Spinal cord (tissue), 10 donors: Measurements from ENCODE around the gene CRYBA4. TPM values are rescaled to one million over a fixed set of nuclear protein-coding genes. Genes with fewer than 3 reads are reported as not detected.

Experiments
- DNase-seq, 6 donors: peaks; one replicate each; pipeline versions ENCODE4 v3.0.0 to v3.0.0-alpha.2; 2013 to 2015; ENCODE audit warnings: low spot score in 6 of 6, low read depth in 4 of 6
- H3K27ac ChIP-seq: one replicate; pipeline ENCODE4 v1.5.1; 2013; ENCODE audit warnings: low read depth, low read length, control low read depth
- H3K27me3 ChIP-seq: one replicate; pipeline ENCODE4 v1.6.1; 2013; ENCODE audit warnings: low read length; ENCODE audit not compliant: control insufficient read depth, insufficient read depth
- H3K36me3 ChIP-seq: one replicate; pipeline ENCODE4 v1.6.1; 2013; ENCODE audit warnings: low read length; ENCODE audit not compliant: control insufficient read depth, insufficient read depth
- H3K4me1 ChIP-seq: one replicate; pipeline ENCODE4 v1.6.1; 2013; ENCODE audit warnings: low read length; ENCODE audit not compliant: control insufficient read depth, insufficient read depth
- H3K4me3 ChIP-seq: one replicate; pipeline ENCODE4 v1.5.1; 2013; ENCODE audit warnings: low read depth, low read length, control low read depth
- H3K9me3 ChIP-seq: one replicate; pipeline ENCODE4 v1.6.1; 2013; ENCODE audit warnings: low read length; ENCODE audit not compliant: control insufficient read depth, insufficient read depth
- WGBS: methylation state at CpG from one replicate; pipeline ENCODE4 v1.1.5; 2013; ENCODE audit warnings: missing lambda C conversion rate; ENCODE audit not compliant: insufficient coverage; 5-methylcytosine and 5-hydroxymethylcytosine counted together
- polyA plus RNA-seq, 2 donors: library from polyadenylated mRNA; unstranded; fragments of 120-200 nt; gene quantifications; one replicate each; pipeline ENCODE4 v1.2.1, GENCODE V29; 2013; ENCODE audit not compliant: insufficient read length in 2 of 2
- total RNA-seq, 2 donors: library from RNA; depleted of rRNA in 1 of 2; stranded (reverse); fragments of 120-200 nt in 1 of 2; fragments of >200 nt in 1 of 2; gene quantifications; one replicate each; pipeline versions ENCODE4 v1.2.3 to v1.2.4, GENCODE V29; 2013 to 2014
- donor health status: healthy.

The CRYBA4 gene
- total and polyA plus RNA-seq, 4 donors: not detected

DNA sequence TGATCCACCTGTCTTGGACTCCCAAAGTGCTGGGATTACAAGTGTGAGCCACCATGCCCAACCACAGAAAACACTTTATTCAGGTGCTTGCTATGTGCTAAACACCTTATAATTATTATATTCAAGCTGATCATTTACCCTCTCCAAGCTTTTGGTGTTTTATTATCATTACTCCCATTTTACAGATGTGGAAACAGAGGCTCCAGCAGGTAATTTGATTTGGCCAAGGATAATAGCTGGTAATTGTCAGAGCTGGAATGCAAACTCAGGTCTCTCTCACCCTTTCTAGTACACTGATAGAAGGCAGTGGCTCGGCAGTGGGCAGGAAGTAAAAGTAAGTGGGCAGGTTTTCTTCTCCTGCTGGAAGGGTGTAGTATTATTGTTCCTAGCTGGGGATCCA is 28.0 kb upstream of the CRYBA4 start:
- Histone ChIP-seq H3K27ac (no peak overlapping the region), H3K4me3 (no peak overlapping the region), H3K36me3 (no peaks in the 10 kb centered on the region), H3K9me3 (no peaks in the 10 kb centered on the region), H3K27me3 (no peaks in the 10 kb centered on the region), H3K4me1 (peaks cover 12% of the 10 kb centered on the region)
- WGBS: no CpG with 5 or more reads among the region's 1 CpG
- no peak for DNase-seq

DNA sequence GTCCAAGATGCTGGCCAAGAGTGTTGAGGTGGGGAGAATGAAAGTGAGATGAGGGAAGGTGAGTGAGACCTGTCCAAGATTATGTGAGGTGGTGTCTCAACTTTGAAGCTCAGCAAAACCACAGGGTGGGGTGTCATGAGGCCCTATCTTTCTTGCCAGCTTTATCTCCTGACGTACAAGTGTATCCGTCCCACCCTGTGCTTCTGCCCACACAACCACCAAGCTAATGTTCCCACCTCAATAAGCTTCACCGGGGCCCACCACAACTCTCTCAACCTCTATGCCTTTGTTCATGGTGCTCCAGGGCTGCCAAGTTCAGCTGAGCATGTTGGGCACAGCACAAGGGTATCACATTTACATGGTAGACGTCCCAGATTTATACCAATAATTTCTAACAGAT is 24.7 kb upstream of the CRYBA4 start:
- no peaks in the 10 kb centered on the region for H3K9me3 ChIP-seq
- H3K4me1 ChIP-seq: peaks cover 4% of the 10 kb centered on the region
- no peaks in the 10 kb centered on the region for H3K27me3 ChIP-seq
- DNase-seq: no peak
- H3K4me3 ChIP-seq: no peak overlapping the region
- H3K27ac ChIP-seq: no peak overlapping the region
- H3K36me3 ChIP-seq: no peaks in the 10 kb centered on the region
- WGBS: 80% methylated on average over 3 of the region's 4 CpGs

DNA sequence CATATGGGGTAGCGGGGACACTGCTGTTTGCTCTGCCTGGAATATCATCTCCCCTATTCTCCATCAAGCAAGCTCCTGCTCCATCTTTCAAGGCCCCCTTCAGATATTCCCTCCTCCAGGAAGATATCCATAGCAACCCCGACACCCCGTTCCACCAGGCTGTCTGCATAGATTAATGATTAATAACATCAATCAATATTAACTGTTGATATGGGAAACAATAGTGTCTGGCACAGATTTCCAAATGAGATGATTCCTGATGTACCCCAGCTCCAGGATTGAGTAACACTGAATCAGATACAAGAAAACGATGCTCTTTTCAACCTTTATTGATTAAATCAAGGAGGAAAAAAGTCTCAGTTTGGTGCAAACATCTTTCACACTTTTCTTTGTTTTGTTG is 24.3 kb upstream of the CRYBA4 start:
- DNase-seq: no peak

DNA sequence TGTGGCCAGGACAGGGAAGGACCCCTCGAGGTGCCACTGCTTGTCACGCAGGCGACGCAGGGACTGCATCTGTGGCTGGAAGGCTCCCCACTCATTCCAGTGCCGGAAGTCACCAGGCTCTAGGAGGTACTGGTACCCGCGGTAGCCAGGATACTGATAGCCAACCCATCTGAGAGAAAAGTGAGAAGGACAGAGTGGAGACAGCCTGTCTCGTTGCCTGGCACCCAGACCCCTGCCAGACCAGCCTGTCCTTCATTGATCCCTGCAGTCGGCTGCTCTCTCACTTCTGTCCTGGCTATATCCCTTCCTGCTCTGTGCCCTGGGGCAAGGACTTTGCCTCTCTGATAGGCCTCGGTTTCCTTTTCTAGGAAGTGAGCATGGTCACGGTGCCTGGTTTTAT is 22.3 kb upstream of the CRYBA4 start:
- WGBS: 71% methylated on average over 11 of the region's 11 CpGs
- no peak for DNase-seq

More for the DNA sequence above, 24.3 kb upstream of the CRYBA4 start:
- Histone ChIP-seq H3K36me3 (no peaks in the 10 kb centered on the region), H3K4me3 (no peak overlapping the region), H3K27me3 (no peaks in the 10 kb centered on the region), H3K9me3 (no peaks in the 10 kb centered on the region), H3K4me1 (peaks cover 4% of the 10 kb centered on the region), H3K27ac (no peak overlapping the region)
- WGBS: no CpG with 5 or more reads among the region's 4 CpGs

DNA sequence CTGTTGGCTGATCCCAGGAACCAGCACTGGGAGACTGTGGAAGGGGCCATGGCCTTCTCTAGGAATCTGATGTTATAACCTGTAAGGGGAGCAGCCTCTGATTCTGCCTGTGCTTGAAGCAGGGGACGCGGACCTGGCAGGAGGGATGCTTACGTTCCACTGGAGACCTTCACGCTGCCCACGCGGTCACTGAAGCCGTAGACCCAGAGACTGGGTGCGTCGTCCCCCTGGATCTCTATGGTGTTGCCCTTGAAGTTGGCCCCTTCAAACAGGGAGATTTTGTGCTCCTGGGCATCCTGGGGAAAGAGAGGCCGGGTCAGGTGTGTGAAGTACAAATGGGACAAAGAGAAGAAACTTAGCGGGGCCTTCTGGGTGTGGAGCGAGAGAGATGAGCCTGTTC is 20.0 kb upstream of the CRYBA4 start:
- H3K27ac ChIP-seq: no peak overlapping the region
- DNase-seq: no peak
- no peaks in the 10 kb centered on the region for H3K36me3 ChIP-seq
- no peaks in the 10 kb centered on the region for H3K9me3 ChIP-seq
- H3K4me3 ChIP-seq: no peak overlapping the region
- no peaks in the 10 kb centered on the region for H3K27me3 ChIP-seq
- H3K4me1 ChIP-seq: peaks cover 4% of the 10 kb centered on the region
- WGBS: 89% methylated on average over 12 of the region's 12 CpGs

More for the DNA sequence above, 22.3 kb upstream of the CRYBA4 start:
- no peak overlapping the region for H3K4me3 ChIP-seq
- H3K27ac ChIP-seq: no peak overlapping the region
- H3K4me1 ChIP-seq: peaks cover 4% of the 10 kb centered on the region
- H3K36me3 ChIP-seq: no peaks in the 10 kb centered on the region
- H3K9me3 ChIP-seq: no peaks in the 10 kb centered on the region
- no peaks in the 10 kb centered on the region for H3K27me3 ChIP-seq

DNA sequence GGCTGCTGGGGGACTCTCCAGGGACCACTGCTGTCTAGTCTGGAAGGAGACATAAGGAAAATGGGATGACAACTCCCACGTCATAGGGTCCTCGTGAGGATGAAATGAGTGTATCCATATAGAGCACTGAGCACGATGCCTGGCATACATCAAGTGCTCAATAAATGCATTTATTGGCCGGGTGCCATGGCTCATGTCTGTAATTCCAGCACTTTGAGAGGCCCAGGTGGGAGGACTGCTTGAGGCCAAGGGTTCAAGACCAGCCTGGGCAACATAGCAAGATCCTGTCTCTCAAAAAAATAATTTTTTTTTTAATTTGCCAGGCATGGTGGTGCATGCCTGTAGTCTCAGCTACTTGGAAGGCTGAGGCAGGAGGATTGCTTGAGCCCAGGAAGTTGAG is 19.6 kb upstream of the CRYBA4 start:
- WGBS: 96% methylated on average over 4 of the region's 4 CpGs
- no peak overlapping the region for H3K27ac ChIP-seq

DNA sequence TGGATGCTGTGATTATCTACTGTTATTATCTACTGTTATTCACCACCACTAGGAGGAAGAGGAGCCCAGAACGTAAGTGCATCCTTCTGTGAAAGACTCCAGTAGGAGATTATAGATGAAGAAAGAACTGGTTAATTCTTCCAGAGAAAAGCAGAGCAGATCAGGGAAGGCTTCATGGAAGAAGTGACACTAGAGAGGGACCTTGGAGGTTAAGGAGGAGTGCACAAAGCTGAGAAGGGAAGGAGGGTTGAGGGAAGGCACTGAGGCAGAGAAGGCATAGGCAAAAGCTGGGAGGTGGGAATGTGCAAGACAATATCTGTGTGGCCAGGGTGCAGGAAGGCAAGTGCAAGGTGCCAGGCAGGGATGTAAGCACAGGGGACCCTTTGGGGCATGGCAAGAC is 17.4 kb upstream of the CRYBA4 start:
- no peak overlapping the region for H3K27ac ChIP-seq
- no peak for DNase-seq
- H3K9me3 ChIP-seq: no peaks in the 10 kb centered on the region
- no CpG with 5 or more reads among the region's 1 CpG for WGBS
- H3K36me3 ChIP-seq: no peaks in the 10 kb centered on the region
- no peaks in the 10 kb centered on the region for H3K27me3 ChIP-seq
- no peak overlapping the region for H3K4me3 ChIP-seq
- peaks cover 3% of the 10 kb centered on the region for H3K4me1 ChIP-seq

More for the DNA sequence above, 19.6 kb upstream of the CRYBA4 start:
- H3K4me1 ChIP-seq: peaks cover 4% of the 10 kb centered on the region
- no peaks in the 10 kb centered on the region for H3K27me3 ChIP-seq
- no peaks in the 10 kb centered on the region for H3K9me3 ChIP-seq
- DNase-seq: no peak
- H3K4me3 ChIP-seq: no peak overlapping the region
- H3K36me3 ChIP-seq: no peaks in the 10 kb centered on the region

DNA sequence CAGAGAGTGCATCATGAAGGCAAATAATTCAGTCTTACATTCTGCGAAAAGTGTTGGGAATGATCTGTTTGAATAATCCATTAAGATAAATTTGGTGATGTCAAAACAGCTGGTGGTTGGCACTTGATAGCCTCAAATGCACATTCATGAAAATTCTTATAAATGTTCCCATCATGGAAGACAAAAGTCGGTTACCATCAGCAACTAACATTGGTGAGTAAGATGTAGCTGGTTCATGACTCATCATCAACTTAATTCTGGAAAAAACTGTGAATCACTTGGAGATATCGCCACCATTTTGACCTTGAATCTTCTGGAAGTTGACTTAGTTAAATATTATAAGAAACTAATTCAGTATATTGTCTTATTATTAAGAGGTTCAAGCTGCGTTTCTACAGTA is 15.2 kb upstream of the CRYBA4 start:
- no peak for DNase-seq
- Histone ChIP-seq H3K36me3 (no peaks in the 10 kb centered on the region), H3K4me3 (no peak overlapping the region), H3K4me1 (peaks cover 4% of the 10 kb centered on the region), H3K27me3 (no peaks in the 10 kb centered on the region), H3K9me3 (no peaks in the 10 kb centered on the region), H3K27ac (no peak overlapping the region)
- 100% methylated on average over 1 of the region's 4 CpGs for WGBS

DNA sequence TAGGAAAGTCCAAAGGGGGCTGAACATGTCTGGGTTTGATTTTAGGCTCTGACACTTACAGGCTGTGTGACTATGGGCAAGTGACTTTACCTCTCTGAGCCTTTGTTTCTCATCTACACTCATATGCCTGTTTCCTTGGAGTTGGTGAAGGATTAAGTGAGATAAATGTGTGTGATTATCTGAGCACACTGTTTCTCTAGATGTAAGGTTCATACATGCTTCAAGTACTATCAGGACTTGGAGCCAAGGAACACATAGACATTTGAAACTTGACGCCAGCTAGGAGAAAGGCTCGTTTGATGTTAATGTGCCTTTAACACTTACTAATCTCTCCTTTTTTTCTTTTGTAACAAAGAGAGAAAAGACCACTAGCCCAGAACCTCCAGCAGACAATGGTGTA is 13.6 kb upstream of the CRYBA4 start:
- Histone ChIP-seq H3K27me3 (peaks cover 10% of the 10 kb centered on the region), H3K4me3 (no peak overlapping the region), H3K36me3 (no peaks in the 10 kb centered on the region), H3K4me1 (peaks cover 4% of the 10 kb centered on the region), H3K9me3 (no peaks in the 10 kb centered on the region), H3K27ac (no peak overlapping the region)
- no peak for DNase-seq
- no CpG with 5 or more reads among the region's 2 CpGs for WGBS

DNA sequence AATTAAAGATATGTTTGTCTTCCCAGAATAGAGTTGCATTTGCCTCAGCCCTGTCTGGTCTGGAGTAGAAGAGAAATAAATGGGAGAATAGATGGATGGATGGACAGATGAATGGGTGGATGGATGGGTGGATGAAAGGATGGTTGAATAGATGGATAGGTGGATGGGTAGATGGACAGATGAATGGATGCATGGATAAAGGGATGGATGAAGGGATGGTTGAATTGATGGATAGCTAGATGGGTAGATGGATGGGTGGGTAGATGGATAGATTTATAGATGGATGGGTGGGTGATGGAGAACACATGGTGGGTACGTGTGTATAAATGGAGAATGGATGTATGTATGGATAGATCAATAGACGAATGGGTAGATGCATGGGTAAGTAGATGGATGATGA is 12.5 kb upstream of the CRYBA4 start:
- DNase-seq: no peak
- 97% methylated on average over 2 of the region's 2 CpGs for WGBS
- Histone ChIP-seq H3K4me3 (no peak overlapping the region), H3K27me3 (peaks cover 18% of the 10 kb centered on the region), H3K4me1 (peaks cover 4% of the 10 kb centered on the region), H3K9me3 (no peaks in the 10 kb centered on the region), H3K27ac (no peak overlapping the region), H3K36me3 (no peaks in the 10 kb centered on the region)
